GM23248 (cell line): ENCODE results near the gene GBF1. TPM values are rescaled to one million over a fixed set of nuclear protein-coding genes. Genes with fewer than 3 reads are reported as not detected.

Experiments used
- DNase-seq: peaks from one replicate; pipeline ENCODE4 v3.0.0-alpha.2; 2015
- H2AFZ ChIP-seq: fragments of 200-600 bp; sonication (generic); 2 replicates; pipeline ENCODE4 v1.6.1; 2016; ENCODE audit warnings: antibody characterized with exemption
- H3F3A ChIP-seq: fragments of 200-600 bp; sonication (generic); 2 replicates; pipeline ENCODE4 v1.6.1; 2016; ENCODE audit warnings: mild to moderate bottlenecking, antibody characterized with exemption, mixed run types; ENCODE audit not compliant: insufficient read depth
- H3K27ac ChIP-seq: fragments of 200-600 bp; sonication (generic); 2 replicates; pipeline ENCODE4 v1.5.1; 2016; ENCODE audit warnings: mild to moderate bottlenecking
- H3K27me3 ChIP-seq: fragments of 200-600 bp; sonication (generic); replicated peaks from 2 replicates; pipeline ENCODE4 v1.6.1; 2016; ENCODE audit warnings: mild to moderate bottlenecking; ENCODE audit not compliant: insufficient read depth
- H3K36me3 ChIP-seq: fragments of 200-600 bp; sonication (generic); 2 replicates; pipeline ENCODE4 v1.6.1; 2016; ENCODE audit warnings: low read depth, mild to moderate bottlenecking
- H3K4me1 ChIP-seq: fragments of 200-600 bp; sonication (generic); 2 replicates; pipeline ENCODE4 v1.6.1; 2016; ENCODE audit warnings: mild to moderate bottlenecking; ENCODE audit not compliant: insufficient read depth
- H3K4me2 ChIP-seq: fragments of 200-600 bp; sonication (generic); one replicate; pipeline ENCODE4 v1.6.1; 2016; ENCODE audit warnings: mild to moderate bottlenecking; ENCODE audit not compliant: unreplicated experiment
- H3K4me3 ChIP-seq: fragments of 200-600 bp; sonication (generic); 2 replicates; pipeline ENCODE4 v1.5.1; 2016; ENCODE audit warnings: mild to moderate bottlenecking
- H3K79me2 ChIP-seq: fragments of 200-600 bp; sonication (generic); 2 replicates; pipeline ENCODE4 v1.6.1; 2016; ENCODE audit warnings: mild to moderate bottlenecking; ENCODE audit not compliant: insufficient read depth
- H3K9ac ChIP-seq: fragments of 200-600 bp; sonication (generic); 2 replicates; pipeline ENCODE4 v1.6.1; 2016; ENCODE audit warnings: mild to moderate bottlenecking
- H3K9me2 ChIP-seq: fragments of 200-600 bp; sonication (generic); 2 replicates; pipeline ENCODE4 v1.6.1; 2016; ENCODE audit warnings: mixed run types, mild to moderate bottlenecking, moderate library complexity; ENCODE audit not compliant: insufficient read depth
- H3K9me3 ChIP-seq: fragments of 200-600 bp; sonication (generic); one replicate; pipeline ENCODE4 v1.6.1; 2017; ENCODE audit warnings: low read depth
- H4K20me1 ChIP-seq: fragments of 200-600 bp; sonication (generic); 2 replicates; pipeline ENCODE4 v1.6.0; 2016; ENCODE audit not compliant: insufficient read depth
- EZH2 ChIP-seq: fragments of 200-600 bp; sonication (generic); IDR thresholded peaks from 2 replicates; pipeline ENCODE4 v1.6.1; 2018; ENCODE audit warnings: antibody characterized with exemption, mild to moderate bottlenecking; ENCODE audit not compliant: insufficient read depth, poor library complexity, severe bottlenecking
- EZH2phosphoT487 ChIP-seq: fragments of 200-600 bp; sonication (generic); IDR thresholded peaks from 2 replicates; pipeline ENCODE4 v1.6.1; 2018; ENCODE audit warnings: antibody characterized with exemption, moderate library complexity, mild to moderate bottlenecking, low read depth; ENCODE audit not compliant: insufficient read depth
- WGBS, 2 experiments: methylation state at CpG; one replicate each; pipeline ENCODE4 v1.1.6; 2015 to 2017; ENCODE audit warnings: low lambda C conversion rate in 2 of 2, low coverage in 1 of 2; ENCODE audit errors: missing lambda C conversion rate in 2 of 2; 5-methylcytosine and 5-hydroxymethylcytosine counted together
- in situ Hi-C: fragments of 300-500 bp; cut with MboI; formaldehyde crosslinking; loops from 2 replicates; pipeline ENCODE4 v1.15.0; 2020
- polyA plus RNA-seq: library from polyadenylated mRNA; unstranded; fragments of >200 nt; fragmentation: Nextera tagmentation; extraction: Ambion mirVana; gene quantifications from 2 replicates; pipeline ENCODE4 v1.2.1, GENCODE V29; 2016
- total RNA-seq: library from RNA; depleted of rRNA; stranded (reverse); fragments of >200 nt; shearing (Covaris generic); gene quantifications from 2 replicates; pipeline ENCODE4 v1.2.3, GENCODE V29; 2014

Gene GBF1
- total and polyA plus RNA-seq, 2 experiments from 2014 or later, result 29.8 to 43.9 TPM

GRCh38 chr10:102341038-102341688, 95.8 kb downstream of the GBF1 start:
- no peak for TF ChIP-seq EZH2phosphoT487
- TF ChIP-seq EZH2, result no peak
- no peak overlapping the region for H2AFZ ChIP-seq
- H3K27ac ChIP-seq, result 0 out of 2 replicates have a peak overlapping the region, but pooled peaks have one; percentile 74
- peaks cover 45% of the 10 kb centered on the region for H3K4me1 ChIP-seq
- H4K20me1 ChIP-seq, result no peaks in the 10 kb centered on the region
- H3K9ac ChIP-seq, result no peak overlapping the region
- no peaks in the 10 kb centered on the region for H3K9me2 ChIP-seq
- H3K79me2 ChIP-seq, result peaks cover 85% of the 10 kb centered on the region
- 9 to 12% methylated on average over 2 of the region's 2 CpGs for WGBS, 2 experiments
- DNase-seq, result peak; percentile 36
- H3K4me3 ChIP-seq, result no peak overlapping the region
- peaks cover 43% of the 10 kb centered on the region for H3F3A ChIP-seq
- no peak overlapping the region for H3K4me2 ChIP-seq
- H3K27me3 ChIP-seq, result no peaks in the 10 kb centered on the region
- no peaks in the 10 kb centered on the region for H3K9me3 ChIP-seq
- in situ Hi-C loops, result no loop called here
- H3K36me3 ChIP-seq, result peaks cover 8% of the 10 kb centered on the region; the same call in 1 of the 2 replicates

GRCh38 chr10:102342458-102342857, 97.1 kb downstream of the GBF1 start:
- Histone ChIP-seq H3K79me2 (peaks cover 85% of the 10 kb centered on the region), H3K9ac (peak overlapping the region; percentile 44), H3K4me2 (peak overlapping the region; percentile 51), H3K9me3 (no peaks in the 10 kb centered on the region), H3K36me3 (peaks cover 8% of the 10 kb centered on the region; the same call in 1 of the 2 replicates), H3K27me3 (no peaks in the 10 kb centered on the region), H3F3A (peaks cover 43% of the 10 kb centered on the region), H2AFZ (no peak overlapping the region), H3K9me2 (no peaks in the 10 kb centered on the region), H3K4me1 (peaks cover 45% of the 10 kb centered on the region), H3K4me3 (peak overlapping the region; percentile 25; the same call in 1 of the 2 replicates), H3K27ac (peak overlapping the region; percentile 74), H4K20me1 (no peaks in the 10 kb centered on the region)
- no peak for TF ChIP-seq EZH2
- DNase-seq, result no peak
- 21 to 22% methylated on average over 2 of the region's 2 CpGs for WGBS, 2 experiments
- in situ Hi-C loops, result no loop called here

GRCh38 chr10:102342958-102343357, 97.6 kb downstream of the GBF1 start:
- Histone ChIP-seq H3K27me3 (no peaks in the 10 kb centered on the region), H3K27ac (peak overlapping the region; percentile 74), H3K9ac (peak overlapping the region; percentile 44), H3F3A (peaks cover 43% of the 10 kb centered on the region), H3K9me3 (no peaks in the 10 kb centered on the region), H4K20me1 (no peaks in the 10 kb centered on the region), H3K4me2 (peak overlapping the region; percentile 51), H2AFZ (no peak overlapping the region), H3K79me2 (peaks cover 85% of the 10 kb centered on the region), H3K4me1 (peaks cover 45% of the 10 kb centered on the region), H3K36me3 (peaks cover 8% of the 10 kb centered on the region; the same call in 1 of the 2 replicates), H3K9me2 (no peaks in the 10 kb centered on the region), H3K4me3 (peak overlapping the region; percentile 25; the same call in 1 of the 2 replicates)
- in situ Hi-C loops, result no loop called here
- TF ChIP-seq EZH2phosphoT487, result no peak
- TF ChIP-seq EZH2, result no peak
- WGBS, 2 experiments, result 12 to 16% methylated on average over 3 of the region's 3 CpGs
- peak; percentile 92 for DNase-seq

GRCh38 chr10:102344067-102344466, 98.7 kb downstream of the GBF1 start:
- Histone ChIP-seq H3K27ac (peak overlapping the region; percentile 74), H2AFZ (no peak overlapping the region), H3K36me3 (peaks cover 8% of the 10 kb centered on the region; the same call in 1 of the 2 replicates), H3K4me3 (no peak overlapping the region), H3K9ac (peak overlapping the region; percentile 44), H3K79me2 (peaks cover 85% of the 10 kb centered on the region), H3K27me3 (no peaks in the 10 kb centered on the region), H3K9me2 (no peaks in the 10 kb centered on the region), H4K20me1 (no peaks in the 10 kb centered on the region), H3K9me3 (no peaks in the 10 kb centered on the region), H3K4me1 (peaks cover 45% of the 10 kb centered on the region), H3K4me2 (peak overlapping the region; percentile 51), H3F3A (peaks cover 43% of the 10 kb centered on the region)
- DNase-seq, result peak; percentile 83
- TF ChIP-seq EZH2 (no peak), EZH2phosphoT487 (no peak)
- WGBS, 2 experiments, result 50 to 58% methylated on average over 3 of the region's 3 CpGs
- in situ Hi-C loops, result no loop called here
